Vagina (tissue), 2 donors: ENCODE results near the gene CDC27. TPM values are rescaled to one million over a fixed set of nuclear protein-coding genes. Genes with fewer than 3 reads are reported as not detected.
A peak's percentile ranks its signal among the peaks of the same experiment; 100 is the strongest.

Experiments used
- DNase-seq, 2 donors: peaks; one replicate each; pipeline ENCODE4 v3.0.0-alpha.2; 2017; ENCODE audit errors: extremely low spot score in 2 of 2
- H3K27ac ChIP-seq: fragments of 200-600 bp; sonication (generic); one replicate; pipeline ENCODE4 v1.5.1; 2019
- H3K27me3 ChIP-seq: fragments of 200-600 bp; sonication (generic); one replicate; pipeline ENCODE4 v1.5.1; 2019
- H3K36me3 ChIP-seq, 2 donors: fragments of 200-600 bp; sonication (generic); one replicate each; pipeline ENCODE4 v1.5.1; 2017 to 2019
- H3K4me1 ChIP-seq: fragments of 200-600 bp; sonication (generic); one replicate; pipeline ENCODE4 v1.5.1; 2019
- H3K4me3 ChIP-seq, 2 donors: fragments of 200-600 bp; sonication (generic); 1 replicate in 1 of 2; 2 replicates in 1 of 2; pipeline ENCODE4 v1.5.1; 2016 to 2019
- H3K9me3 ChIP-seq: fragments of 200-600 bp; sonication (generic); one replicate; pipeline ENCODE4 v1.5.1; 2019
- CTCF ChIP-seq, 3 experiments: fragments of 450-650 bp in 2 of 3; fragments of 200-600 bp in 1 of 3; sonication (generic) in 1 of 3; IDR thresholded peaks; one replicate each; pipeline ENCODE4 v1.5.1; 2017 to 2019; ENCODE audit warnings: antibody characterized with exemption in 3 of 3, mild to moderate bottlenecking in 2 of 3, moderate library complexity in 2 of 3
- POLR2A ChIP-seq, 2 donors: fragments of 450-650 bp; IDR thresholded peaks; one replicate each; pipeline ENCODE4 v1.6.1; 2017; ENCODE audit warnings: antibody characterized with exemption in 2 of 2, mild to moderate bottlenecking in 2 of 2, moderate library complexity in 2 of 2
- POLR2AphosphoS5 ChIP-seq, 2 donors: sonication (generic); formaldehyde crosslinking; IDR thresholded peaks; one replicate each; pipeline ENCODE4 v1.9.0; 2017; ENCODE audit warnings: antibody characterized with exemption in 2 of 2, mild to moderate bottlenecking in 2 of 2, low read depth in 1 of 2; ENCODE audit not compliant: insufficient read depth in 1 of 2
- intact Hi-C: fragments of 100-400 bp; cut with DNase I; formaldehyde crosslinking; loops from one replicate; pipeline ENCODE4 v1.15.1; 2023
- total RNA-seq: library from RNA; depleted of rRNA; stranded (reverse); fragments of >200 nt; gene quantifications from one replicate; pipeline ENCODE4 v1.2.3, GENCODE V29; 2016

CDC27 gene
- total RNA-seq, 1 donor from 2014 or later: 91.1 TPM

GRCh38 chr17:47208744-47209488 lies 19.8 kb upstream of the CDC27 start, which contains the start of gene MYL4:
Gene MYL4 (plus strand): TSS chr17:47209348. CDS start chr17:47209423, 75 bp downstream.
- Histone ChIP-seq H3K27me3 (no peaks in the 10 kb centered on the region), H3K27ac (no peak within 1 kb of the TSS), H3K4me1 (peaks cover 14% of the 10 kb centered on the region), H3K4me3 (no peak within 1 kb of the TSS), H3K9me3 (no peaks in the 10 kb centered on the region), H3K36me3 (no peaks in the 10 kb centered on the region)
- intact Hi-C loops: no loop called here
- TF ChIP-seq POLR2A (IDR thresholded peaks at IDR 0.05) (no peak), CTCF (IDR thresholded peaks at IDR 0.05) (no peak), POLR2AphosphoS5 (IDR thresholded peaks at IDR 0.05; ENCODE audit: insufficient read depth in 1 of 2, low read depth in 1 of 2) (no peak)
- peak in 1 of 2 donors; percentile 56 for DNase-seq

GRCh38 chr17:47207143-47208067 lies 18.3 kb upstream of the CDC27 start:
- TF ChIP-seq CTCF (IDR thresholded peaks at IDR 0.05): no peak
- TF ChIP-seq POLR2A (IDR thresholded peaks at IDR 0.05): no peak
- TF ChIP-seq POLR2AphosphoS5 (IDR thresholded peaks at IDR 0.05; ENCODE audit: insufficient read depth in 1 of 2, low read depth in 1 of 2): no peak
- peak in 1 of 2 donors; percentile 67 for DNase-seq

GRCh38 chr17:47205419-47205963 lies 16.4 kb upstream of the CDC27 start:
- DNase-seq: peak in 1 of 2 donors; percentile 82
- intact Hi-C loops: no loop called here
- peak overlapping the region; percentile 45 for H3K27ac ChIP-seq
- no peaks in the 10 kb centered on the region for H3K36me3 ChIP-seq
- H3K9me3 ChIP-seq: no peaks in the 10 kb centered on the region
- H3K4me3 ChIP-seq: no peak overlapping the region
- no peak for TF ChIP-seq POLR2AphosphoS5 (IDR thresholded peaks at IDR 0.05; ENCODE audit: insufficient read depth in 1 of 2, low read depth in 1 of 2)
- TF ChIP-seq CTCF (IDR thresholded peaks at IDR 0.05): no peak
- no peak for TF ChIP-seq POLR2A (IDR thresholded peaks at IDR 0.05)
- H3K27me3 ChIP-seq: no peaks in the 10 kb centered on the region
- H3K4me1 ChIP-seq: peaks cover 18% of the 10 kb centered on the region

More at GRCh38 chr17:47207143-47208067, 18.3 kb upstream of the CDC27 start:
- Histone ChIP-seq H3K27ac (no peak overlapping the region), H3K27me3 (no peaks in the 10 kb centered on the region), H3K36me3 (no peaks in the 10 kb centered on the region), H3K4me1 (peaks cover 18% of the 10 kb centered on the region), H3K4me3 (no peak overlapping the region), H3K9me3 (no peaks in the 10 kb centered on the region)
- intact Hi-C loops: no loop called here

GRCh38 chr17:47204722-47205418 lies 15.8 kb upstream of the CDC27 start:
- no peak for TF ChIP-seq CTCF (IDR thresholded peaks at IDR 0.05)
- TF ChIP-seq POLR2A (IDR thresholded peaks at IDR 0.05): no peak
- no peak for TF ChIP-seq POLR2AphosphoS5 (IDR thresholded peaks at IDR 0.05; ENCODE audit: insufficient read depth in 1 of 2, low read depth in 1 of 2)
- Histone ChIP-seq H3K4me1 (peaks cover 18% of the 10 kb centered on the region), H3K9me3 (no peaks in the 10 kb centered on the region), H3K36me3 (no peaks in the 10 kb centered on the region), H3K4me3 (no peak overlapping the region), H3K27me3 (no peaks in the 10 kb centered on the region), H3K27ac (peak overlapping the region; percentile 45)
- intact Hi-C loops: no loop called here
- peak in 1 of 2 donors; percentile 89 for DNase-seq
